GM18517 (cell line): ENCODE measurements around the gene TRAF2.
"Not testable (repeated sequence)": the region's sequence is repeated elsewhere in the genome, so short reads cannot be mapped to it uniquely, and the experiment has no call there.

Experiments
- ATAC-seq: cut with Tn5 transposase; IDR thresholded peaks from one replicate; pipeline ENCODE4 v1.9.1; 2021; ENCODE audit warnings: mild to moderate bottlenecking, moderate library complexity; ENCODE audit not compliant: unreplicated experiment

TRAF2 gene

DNA sequence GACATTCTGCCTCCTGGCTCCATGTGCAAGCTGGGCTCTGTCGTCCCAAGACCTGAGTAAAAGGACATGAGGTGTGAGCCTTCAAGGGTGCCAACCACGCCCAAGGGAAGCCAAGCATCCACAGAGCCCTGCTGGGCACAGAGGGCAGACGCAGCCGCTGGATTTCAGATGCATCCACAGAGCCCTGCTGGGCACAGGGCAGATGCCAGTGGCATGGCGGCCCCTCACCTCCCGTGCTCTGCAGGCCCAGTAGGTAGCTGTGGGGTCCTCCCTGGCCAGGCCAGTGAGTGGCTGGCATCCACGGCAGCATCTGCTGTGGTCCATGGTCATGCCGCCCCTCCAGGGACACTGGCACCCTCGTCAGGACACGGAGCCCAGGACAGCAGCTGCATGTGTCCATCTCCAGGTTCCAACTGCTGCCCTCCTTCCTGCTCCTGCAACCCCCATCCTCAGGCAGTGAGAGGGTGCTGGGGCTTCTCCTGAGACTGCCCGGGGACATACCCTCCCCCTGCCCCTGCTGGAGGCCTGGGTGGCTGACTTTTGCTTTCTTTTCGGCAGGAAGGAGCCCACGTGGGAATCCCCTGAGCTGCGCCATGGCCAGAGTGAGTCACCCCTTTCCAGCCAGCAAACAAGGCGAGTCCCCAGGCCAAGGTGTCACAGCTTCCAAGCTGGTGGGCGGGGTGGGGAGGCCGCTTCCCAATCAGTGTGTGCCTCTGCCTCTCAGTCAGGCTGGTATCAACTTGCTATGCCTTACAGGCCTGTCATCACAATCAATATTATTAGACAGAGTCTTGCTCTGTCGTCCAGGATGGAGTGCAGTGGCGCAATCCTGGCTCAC is 4.0 kb upstream of the TRAF2 start:
- ATAC-seq = no peak

DNA sequence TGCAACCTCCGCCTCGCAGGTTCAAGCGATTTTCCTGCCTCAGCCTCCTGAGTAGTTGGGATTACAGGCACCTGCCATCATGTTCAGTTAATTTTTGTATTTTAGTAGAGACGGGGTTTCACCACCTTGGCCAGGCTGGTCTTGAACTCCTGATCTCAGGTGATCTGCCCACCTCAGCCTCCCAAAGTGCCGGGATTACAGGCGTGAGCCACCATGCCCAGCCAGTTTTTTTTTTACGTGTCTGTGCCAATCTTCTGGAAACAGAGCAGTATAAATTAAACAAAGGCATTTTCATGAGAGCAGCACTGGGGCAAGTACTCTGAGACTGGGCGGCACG is 3.4 kb upstream of the TRAF2 start:
- ATAC-seq = not testable (repeated sequence)

DNA sequence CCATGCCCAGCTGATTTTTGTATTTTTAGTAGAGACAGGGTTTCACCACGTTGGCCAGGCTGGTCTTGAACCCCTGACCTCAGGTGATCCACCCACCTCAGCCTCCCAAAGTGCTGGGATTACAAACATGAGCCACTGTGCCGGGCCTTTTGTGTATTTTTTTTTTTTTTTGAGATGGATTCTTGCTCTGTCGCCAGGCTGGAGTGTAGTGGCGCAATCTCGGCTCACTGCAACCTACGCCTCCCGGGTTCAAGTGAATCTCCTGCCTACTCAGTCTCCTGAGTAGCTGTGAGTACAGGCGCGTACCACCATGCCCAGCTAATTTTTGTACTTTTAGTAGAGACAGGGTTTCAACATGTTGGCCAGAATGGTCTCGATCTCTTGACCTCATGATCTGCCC is 2.6 kb upstream of the TRAF2 start:
- not testable (repeated sequence) for ATAC-seq

DNA sequence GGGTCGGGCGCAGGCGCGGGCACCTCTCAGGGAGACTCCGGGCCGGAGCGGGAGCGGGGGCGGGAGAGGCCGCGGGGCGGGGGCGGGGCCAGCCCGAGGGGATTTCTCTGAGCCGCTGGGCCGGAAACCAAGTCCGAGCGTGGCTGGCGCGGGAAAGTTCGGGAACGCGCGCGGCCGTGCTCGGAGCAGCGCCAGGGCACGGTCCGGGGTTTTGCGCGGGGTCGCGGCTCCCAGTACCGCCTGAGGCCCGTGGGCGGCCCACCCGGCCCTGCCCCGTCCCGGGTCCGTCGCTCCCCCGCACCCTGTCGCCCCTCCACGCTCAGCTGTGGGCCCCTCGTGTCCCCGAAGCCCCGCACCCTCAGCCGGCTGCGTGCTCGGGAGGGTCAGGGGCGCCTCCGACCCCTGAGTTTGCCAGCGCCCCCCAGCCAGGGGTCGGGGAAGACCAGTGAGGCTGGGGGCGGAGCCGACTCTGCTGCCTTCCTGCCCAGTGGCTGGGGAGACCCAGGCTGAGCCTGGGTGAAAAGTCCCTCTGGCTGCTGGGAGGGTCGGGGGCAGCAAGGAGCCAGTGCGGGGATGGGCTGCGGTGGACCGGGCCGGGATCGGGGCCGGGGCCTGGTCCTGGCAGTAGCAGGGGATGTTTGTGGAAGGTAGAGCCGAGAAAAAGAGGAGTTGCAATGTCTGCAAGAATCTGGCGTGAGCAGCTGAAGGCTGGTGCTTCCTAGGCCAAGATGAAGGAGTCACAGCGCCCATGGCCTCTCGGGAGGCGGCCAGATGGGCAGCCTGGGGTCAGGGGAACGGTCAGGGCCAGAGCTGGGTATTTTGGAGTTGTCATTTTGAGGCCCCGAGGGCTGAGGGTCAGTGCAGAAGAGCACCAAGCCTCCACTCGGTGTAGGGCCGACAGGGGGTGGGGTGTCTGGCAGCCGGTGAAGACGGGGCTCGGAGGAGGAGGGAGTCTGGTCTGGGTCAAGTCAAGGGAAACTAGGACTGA is 588 bp downstream of the TRAF2 start:
- peak; percentile 24 for ATAC-seq

DNA sequence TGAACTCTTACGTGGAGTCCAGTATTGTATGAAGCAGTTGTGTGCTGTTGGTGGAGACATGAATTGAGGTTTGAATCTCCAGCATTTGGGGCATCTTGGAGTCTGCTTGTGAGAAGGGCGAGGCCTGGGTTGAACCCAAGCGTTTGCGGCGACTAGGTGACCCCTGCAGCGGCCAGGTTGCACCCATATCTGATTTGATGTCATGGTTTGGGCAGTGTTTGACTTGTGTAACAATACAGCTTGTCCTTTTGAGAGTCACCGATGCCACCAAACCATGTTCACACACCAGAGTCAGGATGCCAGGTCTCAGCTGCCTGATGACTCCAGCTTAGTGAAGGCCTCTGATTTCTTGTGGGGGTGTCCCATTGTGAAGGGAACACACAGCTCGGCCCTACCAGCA is 2.1 kb downstream of the TRAF2 start:
- no peak for ATAC-seq

DNA sequence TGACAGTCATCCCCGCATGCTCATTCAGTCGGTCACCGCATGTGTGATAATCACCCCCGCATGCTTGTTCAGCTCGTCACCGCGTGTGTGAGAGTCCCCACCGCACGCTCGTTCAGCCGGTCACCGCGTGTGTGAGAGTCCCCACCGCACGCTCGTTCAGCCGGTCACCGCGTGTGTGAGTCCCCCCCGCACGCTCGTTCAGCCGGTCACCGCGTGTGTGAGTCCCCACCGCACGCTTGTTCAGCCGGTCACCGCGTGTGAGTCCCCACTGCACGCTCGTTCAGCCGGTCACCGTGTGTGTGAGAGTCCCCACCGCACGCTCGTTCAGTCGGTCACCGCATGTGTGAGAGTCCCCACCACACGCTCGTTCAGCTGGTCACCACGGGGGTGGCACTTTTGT is 3.5 kb downstream of the TRAF2 start:
- no peak for ATAC-seq

DNA sequence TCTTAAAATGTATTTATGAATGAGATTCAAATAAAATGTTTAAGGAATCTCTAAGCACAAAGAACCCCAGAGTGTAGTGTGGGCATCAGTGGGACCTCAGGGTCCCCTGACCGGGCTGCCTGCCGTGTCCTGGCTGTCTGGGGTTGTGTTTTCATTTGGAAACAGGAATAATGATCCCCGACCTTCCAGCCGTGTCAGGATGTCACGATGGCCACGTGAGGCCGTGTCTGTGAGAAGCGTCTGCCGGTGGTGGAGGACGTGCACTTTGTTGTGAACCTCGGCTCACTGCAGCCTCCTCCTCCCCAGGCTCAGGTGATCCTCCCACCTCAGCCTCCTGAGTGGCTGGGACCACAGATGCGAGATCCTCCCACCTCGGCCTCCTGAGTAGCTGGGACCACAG is 4.3 kb downstream of the TRAF2 start:
- no peak for ATAC-seq

DNA sequence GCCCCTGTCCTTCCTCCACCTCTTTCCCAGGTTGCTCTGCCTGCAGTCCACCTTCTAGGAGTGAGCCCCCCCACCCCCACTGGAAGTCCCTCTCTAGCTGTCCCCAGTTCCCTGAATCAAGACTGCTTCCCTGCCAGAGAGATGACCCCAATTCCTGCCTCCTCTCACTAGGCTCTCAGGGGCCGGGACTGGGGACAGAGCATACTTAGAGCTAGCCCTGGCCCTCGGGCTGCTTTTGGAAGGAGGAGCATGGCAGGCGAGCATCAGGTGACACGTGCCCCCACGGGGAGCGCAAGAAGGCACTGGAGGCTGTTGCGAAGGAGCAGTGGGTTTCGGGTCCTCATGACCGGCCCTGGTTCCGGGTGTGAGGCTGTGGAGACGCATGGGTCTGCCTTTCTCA is 9.7 kb downstream of the TRAF2 start:
- no peak for ATAC-seq

DNA sequence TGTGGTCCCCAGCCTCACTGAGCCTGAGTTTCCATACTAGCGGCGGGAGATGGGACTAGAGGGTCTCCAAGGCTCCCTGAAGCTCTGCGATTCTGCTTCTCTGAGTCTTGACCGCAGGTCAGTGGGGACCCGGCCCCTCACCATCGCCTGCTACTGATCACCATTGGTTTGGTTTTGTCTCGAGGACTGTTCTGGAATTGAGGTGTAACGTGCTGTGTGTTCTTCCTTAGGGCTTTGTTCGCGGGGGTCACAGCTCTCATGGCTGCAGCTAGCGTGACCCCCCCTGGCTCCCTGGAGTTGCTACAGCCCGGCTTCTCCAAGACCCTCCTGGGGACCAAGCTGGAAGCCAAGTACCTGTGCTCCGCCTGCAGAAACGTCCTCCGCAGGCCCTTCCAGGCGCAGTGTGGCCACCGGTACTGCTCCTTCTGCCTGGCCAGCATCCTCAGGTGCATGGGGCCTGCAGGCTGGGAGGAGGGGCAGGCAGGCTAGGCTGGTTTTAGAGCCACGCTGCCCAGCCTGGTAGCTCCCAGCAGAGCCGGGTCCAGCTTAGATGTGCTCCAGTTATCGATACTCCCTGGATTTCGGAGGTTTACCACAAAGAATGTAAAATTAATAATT is 12.3 kb downstream of the TRAF2 start:
- no peak for ATAC-seq

DNA sequence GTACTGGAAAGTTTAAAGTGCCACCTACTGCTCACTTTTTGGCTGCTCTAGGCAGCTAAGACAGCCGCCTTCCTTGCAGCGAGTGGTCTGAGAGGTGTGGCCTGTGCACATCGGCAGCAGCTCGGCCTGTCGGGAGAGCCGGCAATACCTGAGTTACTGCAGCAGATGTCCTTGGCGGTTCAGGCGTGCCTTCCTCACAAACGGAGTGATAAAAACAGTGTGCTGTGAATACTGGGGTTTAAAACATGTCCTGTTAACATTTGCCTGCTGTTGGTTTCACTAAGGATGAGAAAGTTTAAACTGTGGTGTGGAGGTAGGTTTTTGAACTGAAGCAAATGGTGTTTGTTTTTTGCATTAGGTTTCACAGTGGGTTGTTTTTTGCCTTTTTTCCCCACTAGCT is 12.9 kb downstream of the TRAF2 start:
- no peak for ATAC-seq

DNA sequence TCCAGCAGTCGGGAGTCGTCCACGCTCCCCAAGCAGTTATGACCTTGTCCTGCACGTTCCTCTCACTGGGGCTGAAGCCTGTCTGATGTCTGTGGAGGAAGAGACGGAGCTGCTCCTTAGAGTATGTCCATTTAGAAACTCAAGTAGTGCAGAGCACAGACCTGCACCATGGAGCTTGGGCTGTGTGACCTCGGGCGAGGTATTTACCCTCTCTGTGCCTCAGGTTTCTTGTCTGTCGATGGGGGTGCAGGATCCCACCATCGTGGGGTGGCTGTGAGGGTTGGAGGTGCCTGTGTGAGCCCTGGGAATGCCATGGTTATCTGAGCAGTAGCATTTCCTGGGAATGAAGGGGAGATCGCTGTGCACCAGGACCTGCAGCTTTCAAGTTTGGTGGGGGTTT is 14.2 kb downstream of the TRAF2 start:
- no peak for ATAC-seq

DNA sequence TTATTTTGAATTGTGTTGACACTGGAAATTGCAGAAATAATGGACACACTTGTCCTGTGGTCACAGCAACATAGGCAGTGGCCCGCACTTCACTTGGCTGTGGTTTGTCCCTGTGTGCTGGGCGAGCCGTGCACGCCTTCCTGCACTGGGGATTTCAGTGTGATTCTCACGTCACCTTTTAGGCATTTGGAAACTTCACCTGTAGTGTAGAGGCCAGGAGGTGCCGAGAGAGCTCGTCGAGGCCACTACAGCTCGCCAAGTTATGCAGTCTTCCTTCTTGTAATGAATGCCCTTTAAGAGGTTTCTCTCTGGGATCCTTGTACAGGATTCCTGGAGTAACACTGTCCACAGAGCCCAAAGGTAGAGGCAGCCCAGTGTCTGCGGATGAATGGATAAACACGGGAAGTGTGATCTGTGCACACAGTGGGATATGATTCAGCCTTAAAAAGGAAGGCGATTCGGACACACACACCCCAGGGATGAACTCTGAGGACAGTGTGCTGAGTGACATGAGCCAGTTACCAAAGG is 14.7 kb downstream of the TRAF2 start:
- ATAC-seq = no peak

DNA sequence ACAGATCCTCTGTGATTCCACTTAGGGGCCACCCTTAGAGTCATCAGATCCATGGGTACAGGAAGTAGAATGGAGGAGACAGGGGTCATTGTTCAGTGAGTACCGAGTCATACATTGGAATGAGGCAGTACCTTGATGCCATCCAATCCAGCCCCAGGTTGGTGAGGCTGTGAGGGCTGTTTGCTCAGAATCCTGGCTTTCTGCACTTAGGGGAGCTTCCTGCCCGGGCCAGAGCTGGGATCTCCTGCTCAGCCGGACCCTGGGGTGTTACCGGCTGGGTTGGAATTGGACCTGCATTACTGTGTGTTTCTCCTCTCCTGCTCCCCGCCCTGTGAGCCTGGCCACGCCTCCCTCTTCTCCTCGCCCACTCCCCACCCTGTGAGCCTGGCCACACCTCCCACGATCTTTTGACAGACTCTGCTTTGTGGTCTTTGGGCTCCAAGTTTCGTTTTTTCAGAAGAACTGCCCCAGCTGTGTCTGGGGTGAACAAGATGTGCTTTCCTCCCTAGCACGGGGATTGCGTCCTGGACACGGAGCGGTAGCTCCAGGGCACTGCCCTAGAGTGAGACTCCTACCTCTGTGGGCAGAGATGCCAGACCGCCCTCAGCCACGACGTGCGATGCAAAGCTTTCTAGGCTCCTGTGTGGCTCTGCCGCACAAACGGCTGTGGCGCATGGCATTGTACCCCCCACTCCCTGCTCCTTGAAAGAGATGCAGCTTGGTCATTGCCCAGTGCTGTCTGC is 15.4 kb downstream of the TRAF2 start:
- ATAC-seq = peak; percentile 59

DNA sequence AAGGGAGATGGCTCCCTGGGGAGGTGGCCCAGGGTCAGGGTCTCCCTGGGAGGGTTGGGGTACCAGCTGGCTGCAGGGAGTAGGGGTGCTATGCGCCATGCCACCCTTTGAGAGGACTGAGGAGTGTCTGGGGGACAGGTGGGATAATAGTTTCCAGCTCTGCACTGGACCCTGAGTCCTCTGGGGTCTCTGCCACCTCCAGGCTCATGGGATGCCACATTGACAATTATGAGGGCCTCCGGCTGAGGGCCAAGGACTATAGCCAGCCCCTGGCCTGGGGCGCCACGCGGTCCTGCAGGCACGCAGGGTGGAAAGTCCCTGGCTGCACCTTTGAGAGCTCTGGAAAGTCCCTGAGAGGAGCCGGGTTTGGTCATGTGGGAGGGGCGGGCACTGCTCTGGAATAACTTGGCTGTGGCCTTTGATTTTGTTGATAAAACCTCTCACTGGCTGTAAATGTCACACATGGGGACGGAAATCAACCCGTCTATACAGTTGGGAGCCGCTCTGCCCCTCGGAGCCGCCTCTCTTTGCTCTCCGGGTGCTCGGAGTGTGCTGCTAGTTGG is 16.0 kb downstream of the TRAF2 start:
- peak; percentile 44 for ATAC-seq

DNA sequence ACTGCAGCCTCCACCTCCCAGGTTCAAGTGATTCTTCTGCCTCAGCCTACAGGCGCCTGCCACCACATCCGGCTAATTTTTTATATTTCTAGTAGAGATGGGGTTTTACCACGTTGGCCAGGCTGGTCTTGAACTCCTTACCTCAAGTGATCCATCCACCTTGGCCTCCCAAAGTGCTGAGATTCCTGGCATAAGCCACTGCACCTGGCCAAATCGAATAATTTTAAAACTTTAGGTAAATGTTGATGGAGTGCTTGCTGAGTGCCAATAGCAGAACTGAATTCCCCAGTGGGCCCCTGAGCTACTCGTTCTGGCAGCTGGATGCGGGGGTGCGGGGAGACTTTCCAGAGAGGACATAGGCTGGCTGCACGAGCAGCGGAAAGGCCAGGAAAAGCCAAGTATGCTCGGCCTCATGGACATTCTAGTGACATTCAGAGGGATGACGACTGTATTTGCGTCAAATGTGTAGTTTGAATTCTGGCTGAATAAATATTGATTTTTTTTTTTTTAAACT is 16.8 kb downstream of the TRAF2 start:
- no peak for ATAC-seq

DNA sequence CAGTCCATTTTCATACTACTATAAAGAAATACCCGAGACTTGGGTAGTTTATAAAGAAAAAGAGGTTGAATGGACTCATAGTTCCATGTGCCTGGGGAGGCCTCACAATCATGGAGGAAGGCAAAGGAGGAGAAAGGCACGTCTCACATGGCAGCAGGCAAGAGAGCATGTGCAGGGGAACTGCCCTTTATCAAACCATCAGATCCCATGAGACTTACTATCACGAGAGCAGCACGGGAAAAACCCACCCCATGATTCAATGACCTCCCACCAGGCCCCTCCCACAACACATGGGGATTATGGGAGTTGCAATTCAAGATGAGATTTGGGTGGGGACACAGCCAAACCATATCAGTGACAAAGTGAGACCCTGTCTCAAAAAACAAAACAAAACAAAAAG is 19.9 kb downstream of the TRAF2 start:
- ATAC-seq = no peak

DNA sequence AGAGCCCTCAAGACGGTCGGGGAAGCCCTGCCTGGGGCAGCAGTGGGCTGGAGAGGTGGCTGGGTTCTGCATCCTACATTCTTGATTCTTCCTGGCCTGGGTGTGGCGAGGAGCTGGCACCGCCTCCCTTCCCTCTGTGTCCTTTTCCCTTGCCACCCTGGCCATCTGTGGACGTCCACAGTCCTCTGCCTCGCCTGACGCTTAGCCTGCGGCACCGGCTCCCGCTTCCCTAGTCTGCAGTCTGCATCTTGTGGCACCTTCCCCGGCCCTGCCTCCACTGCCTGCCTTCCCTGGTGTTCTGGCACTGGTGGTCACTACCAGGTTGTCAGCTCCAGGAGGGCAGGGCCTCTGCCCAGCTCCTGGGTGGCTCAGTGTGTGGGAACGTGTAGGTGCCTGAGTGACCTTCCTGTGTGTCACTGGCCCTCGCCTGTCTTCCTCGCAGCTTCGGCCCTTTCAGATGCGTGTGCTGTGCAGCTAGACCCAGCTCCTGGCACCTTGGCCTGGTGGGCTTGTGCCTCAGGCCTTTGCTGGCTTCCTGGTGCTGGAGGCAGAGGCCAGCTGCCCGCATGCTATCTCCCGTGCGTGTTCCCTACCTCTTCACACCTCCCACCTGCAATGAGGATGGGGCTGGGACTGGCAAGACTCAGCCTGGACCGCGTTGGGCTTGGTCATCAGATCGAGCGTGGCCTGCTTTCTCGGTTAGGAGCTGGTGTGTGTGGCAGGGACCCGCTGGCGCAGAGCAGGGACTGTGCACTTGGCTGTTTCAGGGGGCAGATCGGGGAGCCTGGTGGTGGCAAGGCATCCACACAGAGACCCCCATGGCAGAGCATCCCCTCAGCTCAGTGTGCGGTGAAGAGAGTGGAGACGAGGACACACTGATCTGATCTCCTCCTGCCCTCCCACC is 20.9 kb downstream of the TRAF2 start:
- ATAC-seq = no peak

DNA sequence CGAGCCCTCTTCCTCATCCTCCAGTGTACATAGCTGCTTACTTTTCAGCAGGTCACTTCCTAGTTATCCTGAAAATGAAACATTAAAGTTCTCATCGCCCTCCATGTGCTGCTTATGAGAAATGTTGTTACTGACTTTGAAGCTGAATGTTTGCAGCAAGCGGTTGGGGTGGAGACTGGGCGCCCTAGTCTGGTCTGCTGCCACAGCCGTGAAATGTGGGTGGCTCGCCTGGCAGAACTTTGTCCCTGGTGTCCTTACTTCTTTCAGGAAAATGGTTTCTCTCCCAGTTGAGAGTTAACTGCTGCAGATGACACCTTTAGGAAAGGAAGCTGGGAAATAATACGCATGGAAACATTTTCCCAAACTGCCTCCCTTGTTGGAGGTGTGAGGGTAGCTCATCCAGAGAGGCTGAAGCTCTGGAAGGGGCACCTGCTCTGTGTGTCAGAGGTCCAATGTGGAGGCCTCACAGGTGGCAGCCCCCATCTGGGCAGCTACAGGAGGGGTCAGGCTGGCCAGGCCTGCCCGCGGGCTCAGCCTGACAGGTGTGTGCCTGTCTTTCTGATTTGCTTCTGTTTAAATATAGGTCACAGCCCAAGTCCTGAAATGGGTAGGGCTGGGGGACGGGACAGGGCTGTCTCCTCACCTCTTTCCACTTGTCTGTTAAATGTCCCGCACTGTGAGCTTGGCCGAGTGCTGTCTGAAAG is 24.0 kb downstream of the TRAF2 start:
- ATAC-seq = no peak

DNA sequence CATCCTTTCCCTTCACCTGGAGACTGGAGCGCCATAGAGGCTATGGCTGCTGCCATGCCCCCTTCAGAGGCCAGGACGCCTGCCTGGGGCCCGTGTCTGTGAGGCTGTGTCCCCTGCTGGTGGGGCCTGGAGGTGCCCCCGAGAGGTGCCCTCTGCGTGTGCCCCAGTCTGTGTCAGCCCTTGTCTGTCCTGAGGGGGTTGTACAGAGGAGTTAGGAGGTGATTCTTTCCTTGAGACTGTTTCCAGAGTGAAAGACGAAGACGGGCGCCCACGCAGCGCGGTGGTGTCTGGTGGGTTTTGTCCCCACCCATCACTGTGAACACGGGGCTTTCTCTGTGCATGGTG is 24.6 kb downstream of the TRAF2 start:
- no peak for ATAC-seq
